HT1080 (cell line): ENCODE results near the gene CERK. TPM values are rescaled to one million over a fixed set of nuclear protein-coding genes. Genes with fewer than 3 reads are reported as not detected.
"Not testable (repeated sequence)": the region's sequence is repeated elsewhere in the genome, so short reads cannot be mapped to it uniquely, and the experiment has no call there.

Source experiments
- DNase-seq: peaks from one replicate; pipeline ENCODE4 v3.0.0-alpha.2; 2015; ENCODE audit warnings: low read depth
- polyA plus RNA-seq, 2 experiments: library from polyadenylated mRNA; depleted of rRNA; stranded (reverse); fragments of >200 nt; gene quantifications; 2 replicates each; pipeline ENCODE4 v1.2.3, GENCODE V29; 2015
- total RNA-seq: library from RNA; depleted of rRNA; stranded (reverse); fragments of >200 nt; shearing (Covaris generic); gene quantifications from 2 replicates; pipeline ENCODE4 v1.2.3, GENCODE V29; 2014; rRNA removed

CERK gene, protein sequence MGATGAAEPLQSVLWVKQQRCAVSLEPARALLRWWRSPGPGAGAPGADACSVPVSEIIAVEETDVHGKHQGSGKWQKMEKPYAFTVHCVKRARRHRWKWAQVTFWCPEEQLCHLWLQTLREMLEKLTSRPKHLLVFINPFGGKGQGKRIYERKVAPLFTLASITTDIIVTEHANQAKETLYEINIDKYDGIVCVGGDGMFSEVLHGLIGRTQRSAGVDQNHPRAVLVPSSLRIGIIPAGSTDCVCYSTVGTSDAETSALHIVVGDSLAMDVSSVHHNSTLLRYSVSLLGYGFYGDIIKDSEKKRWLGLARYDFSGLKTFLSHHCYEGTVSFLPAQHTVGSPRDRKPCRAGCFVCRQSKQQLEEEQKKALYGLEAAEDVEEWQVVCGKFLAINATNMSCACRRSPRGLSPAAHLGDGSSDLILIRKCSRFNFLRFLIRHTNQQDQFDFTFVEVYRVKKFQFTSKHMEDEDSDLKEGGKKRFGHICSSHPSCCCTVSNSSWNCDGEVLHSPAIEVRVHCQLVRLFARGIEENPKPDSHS
- total RNA-seq, result 59.0 and 61.2 TPM in 2 replicates
- 34.2 and 40.8 TPM in 2 replicates for polyA plus RNA-seq (2015; cell fraction: cytosol; rRNA removed)
- polyA plus RNA-seq (2015; cell fraction: nucleus; rRNA removed), result 24.1 and 24.4 TPM in 2 replicates

DNA sequence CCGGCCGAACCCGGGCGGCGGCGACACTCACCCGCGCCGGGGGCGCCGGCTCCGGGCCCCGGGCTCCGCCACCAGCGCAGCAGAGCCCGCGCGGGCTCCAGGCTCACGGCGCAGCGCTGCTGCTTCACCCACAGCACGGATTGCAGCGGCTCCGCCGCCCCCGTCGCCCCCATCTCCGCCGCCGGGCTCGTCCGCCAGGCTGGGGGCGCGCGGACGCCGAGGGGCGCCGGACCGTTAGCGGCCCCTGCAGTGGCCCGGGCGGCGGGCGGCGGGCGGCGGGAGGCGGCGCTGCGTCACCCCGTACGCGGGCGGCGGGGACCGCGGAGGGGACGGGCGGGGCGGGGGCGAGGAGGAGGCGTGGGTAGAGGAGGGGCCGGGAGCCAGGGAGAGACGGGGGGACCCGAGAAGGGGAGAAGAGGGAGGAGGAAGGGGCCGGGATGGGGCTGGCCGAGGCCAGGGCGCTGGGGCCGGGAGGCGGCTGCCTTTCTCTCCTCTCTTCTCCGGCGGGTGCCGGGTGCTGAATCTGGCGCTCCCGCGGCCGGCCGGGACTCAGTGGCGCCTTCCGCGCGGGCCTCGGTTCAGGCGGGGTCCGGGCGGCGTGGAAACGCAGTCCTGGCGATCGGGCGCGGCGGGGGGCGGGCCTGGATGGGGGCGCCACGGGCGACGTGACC lies at the start of gene CERK:
CERK (minus strand) TSS at position 277 of the 671 bp plus-strand sequence; CDS start at position 173, 104 bp downstream.
- no peak for DNase-seq

DNA sequence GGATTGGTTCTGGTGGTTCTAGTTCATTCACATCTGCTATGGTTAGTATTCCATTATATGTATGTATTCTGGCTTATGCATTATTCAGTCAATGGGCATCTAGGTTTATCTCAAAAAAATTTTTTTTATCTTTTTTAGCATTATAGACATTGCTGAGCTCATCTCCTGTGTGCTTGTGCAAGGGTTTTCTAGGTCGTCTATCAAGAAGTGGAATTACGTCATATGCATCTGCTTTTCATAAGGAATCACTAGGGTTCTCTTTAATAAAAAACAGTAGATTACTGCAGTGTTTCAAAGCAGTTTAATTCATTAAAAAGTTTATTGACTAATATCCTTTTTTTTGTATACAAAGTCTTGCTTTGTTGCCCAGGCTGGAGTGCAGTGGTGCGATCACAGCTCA lies 45.7 kb upstream of the CERK start:
- DNase-seq, result no peak

DNA sequence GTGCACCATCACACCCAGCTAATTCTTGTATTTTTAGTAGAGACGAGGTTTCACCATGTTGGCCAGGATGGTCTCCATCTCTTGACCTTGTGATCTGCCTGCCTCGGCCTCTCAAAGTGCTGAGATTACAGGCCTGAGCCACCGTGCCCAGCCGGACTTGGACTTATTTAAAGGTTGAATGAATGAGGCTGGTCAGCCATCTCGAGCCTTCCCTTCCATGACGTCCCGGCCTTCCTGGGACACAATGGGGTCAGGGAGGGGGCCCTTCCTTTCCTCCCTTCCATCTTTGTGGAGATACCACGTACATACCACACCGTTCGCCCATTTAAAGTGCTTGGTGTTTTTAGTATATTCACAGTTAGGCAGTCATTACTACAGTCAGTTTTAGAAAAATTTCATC lies 44.1 kb upstream of the CERK start:
- not testable (repeated sequence) for DNase-seq

DNA sequence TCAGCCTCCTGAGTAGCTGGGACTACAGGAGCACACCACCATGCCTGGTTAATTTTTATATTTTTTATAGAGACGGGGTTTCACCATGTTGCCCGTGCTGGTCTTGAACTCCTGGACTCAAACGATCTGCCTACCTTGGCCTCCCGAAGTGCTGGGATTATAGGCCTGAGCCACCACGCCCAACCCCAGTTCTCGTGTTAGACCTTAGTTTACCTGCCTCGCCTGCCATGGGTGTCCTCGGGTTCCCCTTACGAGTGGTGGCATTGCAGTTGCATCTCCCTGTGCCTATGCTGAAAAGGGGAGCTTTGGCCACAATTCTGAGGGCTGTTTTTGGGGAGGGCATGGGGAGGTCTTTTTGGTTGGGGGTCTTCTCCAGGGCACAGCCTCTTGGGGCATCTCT lies 43.2 kb upstream of the CERK start:
- DNase-seq, result no peak

DNA sequence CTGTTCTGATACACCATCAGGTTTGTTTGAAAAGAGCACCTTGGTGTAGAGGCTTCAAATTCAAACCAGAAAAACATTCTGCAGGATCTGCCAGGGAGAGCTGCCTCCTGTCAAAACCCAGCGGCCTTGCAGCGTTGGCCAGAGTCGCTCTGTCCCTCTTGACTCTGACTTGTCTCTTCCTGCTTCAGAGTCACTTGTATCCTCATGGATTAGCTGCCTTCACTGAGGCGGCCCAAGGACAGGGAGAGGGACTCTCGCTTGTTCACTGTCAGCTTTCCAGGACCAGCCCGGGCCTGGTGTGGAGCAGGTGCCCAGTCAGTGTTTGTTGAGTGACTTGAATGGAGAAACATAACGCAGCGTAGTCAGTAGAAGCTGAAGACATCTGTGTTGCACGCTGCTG lies 42.4 kb upstream of the CERK start:
- no peak for DNase-seq

DNA sequence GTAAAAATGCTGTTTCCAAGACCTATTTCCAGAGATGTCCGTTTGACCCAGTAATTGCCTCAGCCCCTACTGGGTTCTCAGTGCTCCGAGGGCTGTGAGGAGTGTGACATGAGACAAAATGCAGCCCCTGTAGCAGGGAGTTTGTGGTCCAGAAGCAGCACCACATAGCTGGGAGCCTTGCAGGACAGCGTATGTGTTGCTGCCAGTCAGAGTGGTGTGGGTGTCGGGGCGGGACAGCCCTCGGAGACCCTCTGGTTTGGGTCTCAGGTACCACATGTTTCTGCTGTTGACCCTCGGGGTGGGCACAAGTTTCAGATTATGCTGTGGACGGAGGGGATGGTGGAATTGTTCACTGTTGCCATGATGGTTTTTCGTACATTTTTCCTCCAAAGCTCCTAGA lies 41.6 kb upstream of the CERK start:
- DNase-seq, result no peak

DNA sequence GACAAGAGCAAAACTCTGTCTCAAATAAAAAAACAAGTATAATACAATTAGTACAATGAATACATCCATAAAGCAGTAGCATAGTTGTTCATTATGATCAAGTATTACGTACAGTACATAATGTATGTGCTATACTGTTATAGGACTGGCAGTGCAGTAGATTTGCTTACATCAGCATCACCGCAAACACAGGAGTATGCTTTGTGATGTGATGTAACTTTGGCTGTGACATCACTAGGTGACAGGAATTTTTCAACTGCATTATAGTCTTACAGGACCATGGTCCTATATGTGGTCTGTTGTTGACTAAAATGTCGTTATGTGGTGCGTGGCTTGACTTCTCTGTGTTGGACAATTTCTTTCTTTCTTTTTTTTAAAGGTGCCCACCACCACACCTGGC lies 41.0 kb upstream of the CERK start:
- no peak for DNase-seq

DNA sequence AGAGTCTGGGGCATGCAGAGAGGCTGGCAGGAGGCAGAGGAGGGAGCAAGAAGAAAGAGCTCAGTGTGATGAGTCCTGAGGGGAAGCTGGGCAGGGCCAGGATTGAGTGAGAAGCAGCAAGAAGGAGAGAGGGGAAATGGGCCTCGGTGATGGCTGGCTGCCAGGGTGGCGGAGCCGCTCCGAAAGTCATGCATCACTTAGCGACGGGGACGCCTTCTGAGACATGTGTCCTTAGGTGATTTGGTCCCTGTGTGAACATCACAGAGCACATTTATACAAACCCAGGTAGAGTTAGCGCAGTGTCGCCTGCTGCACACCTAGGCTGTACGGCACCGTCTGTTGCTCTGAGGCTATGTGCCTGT lies 39.5 kb upstream of the CERK start:
- DNase-seq, result no peak

DNA sequence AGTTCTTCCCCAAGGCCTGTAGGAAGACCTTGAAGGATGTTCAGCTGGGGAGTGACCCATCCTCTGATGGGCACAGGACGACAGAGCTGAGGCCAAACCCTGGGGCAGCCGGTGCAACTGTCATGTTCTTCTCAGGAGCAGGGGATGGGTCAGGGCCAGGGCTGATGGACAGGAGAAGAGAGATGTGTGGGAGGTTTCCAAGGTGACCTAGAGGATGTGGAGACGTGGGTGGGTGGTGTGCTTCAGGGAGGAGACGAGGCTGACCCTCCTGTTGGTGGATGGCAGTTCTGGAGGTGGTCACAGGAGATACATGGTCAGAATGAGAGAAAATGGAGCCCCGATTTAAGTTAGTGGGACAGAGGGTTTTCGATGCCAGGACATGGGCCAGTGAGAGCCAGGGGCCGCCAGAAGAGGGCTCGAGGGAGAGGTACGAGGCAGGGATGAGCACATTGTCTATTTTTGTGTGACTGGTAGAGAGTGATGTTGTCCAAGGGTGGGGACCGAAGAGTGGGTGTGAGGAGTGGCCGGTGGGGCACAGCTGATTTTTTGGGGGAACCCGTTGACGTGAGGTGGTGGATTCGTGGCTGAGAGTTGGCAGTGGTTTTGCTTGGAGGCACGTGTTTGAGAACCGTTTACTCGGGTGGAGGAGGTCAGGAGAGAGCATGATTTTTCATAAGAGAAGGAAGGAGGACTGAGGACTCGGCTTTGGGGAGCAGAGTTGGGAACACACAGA lies 39.0 kb upstream of the CERK start:
- DNase-seq, result no peak

DNA sequence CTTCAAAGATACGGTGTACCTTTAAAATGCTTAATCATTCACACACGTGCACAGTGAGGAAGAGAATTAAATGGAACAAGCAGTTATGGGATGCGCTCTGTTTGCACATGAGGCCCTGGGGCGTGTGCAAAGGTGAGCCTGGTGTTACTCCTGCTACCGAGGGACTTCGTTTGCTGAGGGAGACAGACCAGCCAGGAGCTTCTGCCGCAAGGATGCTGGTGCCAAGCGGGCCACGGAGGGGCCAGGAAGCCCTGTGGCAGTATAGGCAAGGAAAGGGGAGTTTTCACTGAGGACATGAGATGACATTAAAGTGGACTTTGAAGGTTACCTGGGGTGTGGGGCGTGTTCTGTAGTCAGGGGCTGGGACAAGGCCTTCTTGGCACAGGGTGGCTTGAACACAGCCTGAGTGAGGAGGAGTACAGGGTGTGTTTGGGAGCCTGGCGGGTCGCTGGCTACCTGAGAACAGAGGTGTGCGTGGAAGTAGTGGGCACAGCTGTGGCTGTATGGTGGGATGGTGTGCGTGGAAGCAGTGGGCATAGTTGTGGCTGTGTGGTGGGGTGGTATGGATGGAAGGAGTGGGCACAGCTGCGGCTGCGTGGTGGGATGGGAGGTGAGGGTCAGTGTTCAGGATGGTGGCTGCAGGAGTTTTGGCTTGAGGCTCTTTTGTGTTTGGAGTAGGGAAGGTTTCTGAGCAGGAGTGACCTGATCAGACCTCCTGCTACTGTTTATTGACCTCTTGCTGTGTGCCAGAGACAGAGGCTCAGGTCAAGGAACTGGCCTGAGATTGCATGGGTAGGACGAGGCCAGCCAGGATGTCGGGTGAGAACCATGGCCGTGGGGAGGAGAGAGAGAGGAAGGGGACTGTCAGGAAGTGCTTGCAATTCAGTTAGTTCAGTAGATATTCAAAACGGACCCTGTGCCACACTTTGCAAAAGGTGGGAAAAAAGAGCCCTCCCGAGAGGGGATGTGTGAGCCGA lies 38.1 kb upstream of the CERK start:
- no peak for DNase-seq

DNA sequence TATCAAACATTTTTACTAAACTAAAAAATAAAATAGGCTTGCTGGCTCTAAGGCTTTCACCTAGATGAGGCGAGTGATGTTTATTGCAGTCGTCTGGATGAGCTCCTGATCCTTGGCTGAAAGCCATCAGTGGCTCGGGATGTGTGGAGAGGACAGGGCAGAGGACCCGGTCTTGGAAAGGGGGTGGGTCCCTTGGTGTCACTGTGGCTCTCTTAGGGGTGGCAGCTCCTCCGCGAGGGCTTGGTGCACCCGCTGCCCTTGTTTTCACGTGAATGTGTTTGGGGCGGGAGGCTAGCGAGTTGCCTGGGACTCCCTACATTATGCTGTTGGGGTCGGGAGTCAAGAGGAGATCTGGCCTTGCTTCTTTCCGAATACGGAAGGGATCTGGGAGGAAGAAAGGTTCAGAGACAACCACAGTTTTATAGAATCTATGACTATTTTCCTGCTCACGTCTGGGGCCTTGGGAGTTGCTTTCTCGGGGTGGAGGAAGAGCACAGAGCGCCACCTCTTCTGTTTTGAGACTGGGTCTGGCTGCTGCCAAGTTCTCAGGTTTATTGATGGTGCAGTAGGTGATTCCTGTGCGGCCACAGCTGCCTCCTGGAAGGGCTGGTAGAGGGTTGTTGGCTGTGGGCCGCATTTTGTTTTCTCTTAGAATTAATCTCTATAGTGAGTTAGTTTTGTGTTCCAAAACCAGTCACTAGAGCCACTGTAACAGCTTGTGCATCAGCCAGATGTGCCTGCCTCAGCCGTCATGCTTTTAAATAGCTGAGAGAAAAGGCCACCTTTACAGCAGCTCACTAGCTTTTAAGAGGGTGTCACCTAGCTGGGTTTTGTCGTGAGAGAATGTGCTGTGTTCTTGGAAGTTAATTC lies 37.2 kb upstream of the CERK start:
- no peak for DNase-seq

DNA sequence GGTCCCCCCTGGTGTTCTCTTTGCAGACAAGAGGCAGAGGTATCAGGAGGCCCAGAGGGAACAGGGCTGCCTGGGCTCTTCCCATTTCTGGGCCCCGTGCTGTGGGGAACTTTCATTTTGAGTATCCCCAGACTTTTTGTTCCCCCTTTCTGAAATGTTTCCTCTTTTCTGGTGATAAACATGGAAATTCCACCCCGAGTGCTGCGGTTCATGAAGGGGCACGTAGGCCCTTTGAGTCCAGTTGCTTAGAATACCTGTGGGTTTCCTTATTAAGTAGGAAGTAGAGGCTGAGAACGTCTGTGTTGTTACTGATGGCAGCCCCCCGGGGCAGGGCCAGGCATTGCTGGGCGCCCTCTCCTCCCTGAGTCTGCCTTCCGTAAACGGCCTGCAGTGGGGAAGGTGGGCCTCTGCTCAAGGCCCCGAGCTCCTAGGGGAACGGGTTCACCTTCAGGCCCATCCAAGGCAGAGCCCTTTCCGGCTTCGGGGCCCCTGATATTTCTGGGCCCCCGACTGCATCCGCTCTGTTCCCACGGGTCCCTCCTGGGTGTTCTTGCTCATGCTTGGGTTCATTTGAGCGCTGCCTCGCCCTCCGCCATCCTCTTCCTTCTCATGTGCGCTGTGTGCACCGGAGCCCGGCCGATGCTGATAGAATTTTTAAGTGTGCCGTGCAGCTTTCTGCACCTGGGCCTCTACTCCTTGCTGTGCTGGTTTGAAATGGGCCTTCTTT lies 36.4 kb upstream of the CERK start:
- DNase-seq, result no peak

DNA sequence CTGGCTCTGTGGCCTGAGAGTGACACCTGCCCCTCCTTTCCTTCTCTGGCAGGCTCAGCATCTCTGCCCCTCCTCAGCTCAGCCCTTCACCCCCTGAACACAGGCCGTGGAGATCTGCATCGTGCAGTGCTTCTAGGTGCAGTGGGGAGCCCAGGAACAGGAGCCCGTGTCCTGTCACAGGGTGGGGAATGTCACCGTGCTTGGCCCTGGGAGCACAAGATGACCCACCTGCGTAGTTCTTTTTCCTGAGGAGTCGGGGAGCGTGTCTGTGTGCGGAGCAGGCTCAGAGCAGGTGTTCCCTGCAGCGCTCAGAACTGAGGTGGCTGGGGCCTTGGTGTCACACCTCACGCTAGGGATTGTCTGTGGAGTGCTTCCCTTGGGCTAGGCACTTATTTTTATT lies 35.0 kb upstream of the CERK start:
- no peak for DNase-seq

DNA sequence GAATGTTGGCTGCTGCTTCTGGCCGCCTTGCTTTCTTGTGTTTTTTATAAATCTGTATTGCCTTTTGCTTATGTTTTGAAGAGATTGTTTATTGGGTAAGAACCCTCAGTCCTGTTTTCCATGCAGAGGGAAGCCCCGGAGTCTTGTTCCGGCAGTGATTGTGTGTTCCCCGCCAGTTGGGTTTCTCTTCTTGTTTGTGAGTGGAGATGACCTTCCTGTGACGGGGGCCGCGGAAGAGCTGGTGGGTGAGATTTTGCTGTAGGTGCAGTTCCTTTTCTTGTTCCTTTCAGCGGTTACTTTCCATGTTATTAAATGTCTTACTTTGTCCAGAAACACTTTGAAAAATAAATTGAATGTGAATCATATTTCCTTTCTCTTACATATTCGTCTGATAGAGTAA lies 32.7 kb upstream of the CERK start:
- DNase-seq, result no peak

DNA sequence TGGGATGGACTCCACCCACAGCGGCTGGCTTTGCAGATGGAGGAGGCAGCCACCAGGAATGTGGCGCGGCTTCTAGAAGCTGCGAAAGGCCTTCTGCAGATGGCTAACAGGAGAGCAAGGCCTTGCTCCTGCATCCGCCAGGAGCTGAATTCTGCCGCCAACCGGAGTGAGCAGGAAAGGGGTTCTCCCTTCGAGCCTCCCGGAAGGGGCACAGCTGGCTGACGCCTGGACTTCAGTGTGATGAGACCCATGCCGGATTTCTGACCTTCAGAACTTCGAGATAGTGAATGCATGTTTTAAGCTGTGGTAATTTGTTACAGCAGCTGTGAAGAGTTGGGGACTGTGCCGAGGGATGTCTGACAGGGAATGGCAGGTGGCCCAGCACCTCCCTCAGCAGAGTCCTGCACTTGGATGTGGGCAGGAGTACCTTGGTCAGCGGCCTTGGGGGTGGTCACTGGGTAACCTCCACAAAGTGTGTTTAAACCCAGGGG lies 32.1 kb upstream of the CERK start:
- DNase-seq, result no peak

DNA sequence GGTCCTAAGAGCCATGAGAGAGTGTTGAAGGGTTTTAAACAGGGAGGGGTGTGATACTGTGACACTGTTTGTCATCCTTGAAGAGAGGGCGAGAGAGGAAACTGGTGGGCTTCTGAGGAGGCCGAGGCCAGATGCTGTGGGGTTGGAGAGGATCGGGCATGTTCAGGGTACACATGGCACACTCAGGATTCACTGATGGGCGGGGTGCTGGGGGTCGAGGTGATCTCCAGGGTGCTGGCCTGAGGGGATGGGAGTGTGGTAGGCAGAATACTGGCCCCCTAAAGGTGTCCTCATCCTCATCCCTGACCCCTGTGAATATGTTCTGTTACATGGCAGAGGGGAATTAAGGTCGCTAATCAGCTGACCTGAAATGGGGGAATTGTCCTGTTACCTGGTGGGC lies 31.7 kb upstream of the CERK start:
- no peak for DNase-seq

DNA sequence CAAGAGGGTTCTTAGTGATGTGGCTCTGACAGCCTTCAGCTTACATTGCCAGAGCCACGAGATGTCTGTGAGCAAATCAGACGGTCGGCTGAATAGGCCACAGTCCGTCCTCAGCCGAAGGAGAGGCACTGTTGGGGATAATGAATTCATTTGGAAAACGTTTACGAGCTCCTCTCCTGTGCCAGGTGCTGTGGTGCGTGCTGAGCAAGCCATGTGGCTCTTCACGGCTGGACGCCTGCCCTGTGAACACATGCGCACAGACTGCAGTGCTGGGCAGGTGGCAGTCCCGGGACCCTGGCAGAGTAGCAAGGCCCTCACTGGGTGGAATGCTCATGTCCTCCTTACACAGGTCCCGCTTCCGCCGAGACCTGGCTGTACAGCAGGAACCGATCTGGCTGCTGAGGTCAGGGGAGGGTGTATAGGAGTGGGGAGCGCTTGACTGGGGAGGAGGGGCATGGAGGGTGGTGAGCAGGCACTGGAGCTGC lies 31.2 kb upstream of the CERK start:
- no peak for DNase-seq

DNA sequence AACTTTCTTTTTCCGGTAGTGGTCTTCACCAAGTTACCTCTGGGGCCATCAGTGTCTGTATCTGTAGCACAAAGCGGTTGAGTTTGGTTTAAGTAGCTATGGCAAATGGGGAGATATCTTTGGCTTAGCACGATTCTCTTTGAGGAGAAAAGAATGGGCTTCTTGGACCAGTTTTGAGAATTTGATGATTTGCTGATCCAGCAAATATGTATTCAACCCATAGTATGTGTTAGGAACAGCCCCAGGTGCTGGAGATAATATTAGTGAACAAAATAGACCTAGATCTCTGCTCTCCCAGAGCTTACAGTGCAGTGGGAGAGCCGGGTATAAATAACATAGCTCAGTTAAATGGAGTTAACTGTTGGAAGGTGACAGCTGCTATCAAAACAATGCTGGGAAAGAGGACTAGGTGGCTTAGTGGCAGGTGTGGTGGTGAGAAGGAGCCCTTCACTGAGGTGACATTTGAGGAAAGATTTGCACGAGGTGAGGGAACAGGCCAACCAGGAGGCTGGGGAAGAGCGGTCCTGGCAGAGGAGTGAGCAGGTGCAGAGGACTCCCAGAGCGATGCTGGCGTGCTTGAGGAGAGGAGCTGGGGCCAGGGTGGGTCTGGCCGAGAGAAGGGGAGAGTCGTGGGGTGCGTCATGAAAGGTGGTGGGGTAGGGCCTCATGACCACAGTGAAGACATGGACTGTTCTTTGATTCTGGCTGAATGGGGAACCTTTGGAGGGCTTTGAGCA lies 29.4 kb upstream of the CERK start:
- no peak for DNase-seq
